HL-60 (cell line): ENCODE data around the gene ABLIM1.

Source experiments
- GABPA ChIP-seq: IDR thresholded peaks from 2 replicates; pipeline ENCODE4 v1.6.1; 2012; ENCODE audit warnings: low read depth
- POLR2AphosphoS5 ChIP-seq: IDR thresholded peaks from 2 replicates; pipeline ENCODE4 v1.6.1; 2012; ENCODE audit warnings: low read depth
- SPI1 ChIP-seq: IDR thresholded peaks from 2 replicates; pipeline ENCODE4 v1.6.1; 2012; ENCODE audit warnings: low read depth, mild to moderate bottlenecking, borderline replicate concordance
- TF ChIP-seq, protein P1 (sequence below): IDR thresholded peaks from one replicate; pipeline ENCODE4 v1.5.1; 2011; ENCODE audit warnings: low read length, control low read depth, inconsistent platforms; ENCODE audit not compliant: insufficient read depth

GRCh38 chr10:114571316-114571999 lies 86.6 kb downstream of the ABLIM1 start:
- TF ChIP-seq, protein P1, sequence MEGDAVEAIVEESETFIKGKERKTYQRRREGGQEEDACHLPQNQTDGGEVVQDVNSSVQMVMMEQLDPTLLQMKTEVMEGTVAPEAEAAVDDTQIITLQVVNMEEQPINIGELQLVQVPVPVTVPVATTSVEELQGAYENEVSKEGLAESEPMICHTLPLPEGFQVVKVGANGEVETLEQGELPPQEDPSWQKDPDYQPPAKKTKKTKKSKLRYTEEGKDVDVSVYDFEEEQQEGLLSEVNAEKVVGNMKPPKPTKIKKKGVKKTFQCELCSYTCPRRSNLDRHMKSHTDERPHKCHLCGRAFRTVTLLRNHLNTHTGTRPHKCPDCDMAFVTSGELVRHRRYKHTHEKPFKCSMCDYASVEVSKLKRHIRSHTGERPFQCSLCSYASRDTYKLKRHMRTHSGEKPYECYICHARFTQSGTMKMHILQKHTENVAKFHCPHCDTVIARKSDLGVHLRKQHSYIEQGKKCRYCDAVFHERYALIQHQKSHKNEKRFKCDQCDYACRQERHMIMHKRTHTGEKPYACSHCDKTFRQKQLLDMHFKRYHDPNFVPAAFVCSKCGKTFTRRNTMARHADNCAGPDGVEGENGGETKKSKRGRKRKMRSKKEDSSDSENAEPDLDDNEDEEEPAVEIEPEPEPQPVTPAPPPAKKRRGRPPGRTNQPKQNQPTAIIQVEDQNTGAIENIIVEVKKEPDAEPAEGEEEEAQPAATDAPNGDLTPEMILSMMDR = no peak
- TF ChIP-seq SPI1 (no peak), POLR2AphosphoS5 (no peak), GABPA (no peak)
